ENCODE results near the gene SPRY1.
A peak's percentile ranks its signal among the peaks of the same experiment; 100 is the strongest.

SPRY1 gene

DNA sequence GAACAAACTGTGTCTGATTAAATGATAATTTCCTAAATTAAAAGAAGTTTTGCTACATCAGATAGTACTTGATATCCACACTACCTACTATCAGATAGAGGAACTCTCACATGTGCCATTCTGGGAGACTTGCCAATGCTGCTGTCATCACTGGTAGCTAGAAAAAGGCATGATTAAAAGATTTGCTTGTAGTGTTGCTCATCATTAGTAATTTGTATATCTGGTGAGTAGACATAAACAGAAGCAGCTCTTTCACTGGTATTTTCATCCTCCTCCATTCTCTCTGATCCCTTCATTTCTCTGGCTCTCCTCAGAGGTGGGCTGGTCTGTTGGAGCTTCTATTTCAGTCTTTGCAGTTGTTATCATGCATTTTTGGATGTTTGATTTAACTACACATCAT lies 56.0 kb downstream of the SPRY1 start:
- TF ChIP-seq, protein P1, sequence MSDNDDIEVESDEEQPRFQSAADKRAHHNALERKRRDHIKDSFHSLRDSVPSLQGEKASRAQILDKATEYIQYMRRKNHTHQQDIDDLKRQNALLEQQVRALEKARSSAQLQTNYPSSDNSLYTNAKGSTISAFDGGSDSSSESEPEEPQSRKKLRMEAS (IDR thresholded peaks at IDR 0.05; ENCODE audit: low read depth, low read length) = no peak
- TF ChIP-seq POLR2A (IDR thresholded peaks at IDR 0.05; ENCODE audit: extremely low read depth, insufficient read length) (no peak), MYC (IDR thresholded peaks at IDR 0.05; ENCODE audit: low read depth, low read length) (no peak)
- TF ChIP-seq, protein P2, sequence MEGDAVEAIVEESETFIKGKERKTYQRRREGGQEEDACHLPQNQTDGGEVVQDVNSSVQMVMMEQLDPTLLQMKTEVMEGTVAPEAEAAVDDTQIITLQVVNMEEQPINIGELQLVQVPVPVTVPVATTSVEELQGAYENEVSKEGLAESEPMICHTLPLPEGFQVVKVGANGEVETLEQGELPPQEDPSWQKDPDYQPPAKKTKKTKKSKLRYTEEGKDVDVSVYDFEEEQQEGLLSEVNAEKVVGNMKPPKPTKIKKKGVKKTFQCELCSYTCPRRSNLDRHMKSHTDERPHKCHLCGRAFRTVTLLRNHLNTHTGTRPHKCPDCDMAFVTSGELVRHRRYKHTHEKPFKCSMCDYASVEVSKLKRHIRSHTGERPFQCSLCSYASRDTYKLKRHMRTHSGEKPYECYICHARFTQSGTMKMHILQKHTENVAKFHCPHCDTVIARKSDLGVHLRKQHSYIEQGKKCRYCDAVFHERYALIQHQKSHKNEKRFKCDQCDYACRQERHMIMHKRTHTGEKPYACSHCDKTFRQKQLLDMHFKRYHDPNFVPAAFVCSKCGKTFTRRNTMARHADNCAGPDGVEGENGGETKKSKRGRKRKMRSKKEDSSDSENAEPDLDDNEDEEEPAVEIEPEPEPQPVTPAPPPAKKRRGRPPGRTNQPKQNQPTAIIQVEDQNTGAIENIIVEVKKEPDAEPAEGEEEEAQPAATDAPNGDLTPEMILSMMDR (IDR thresholded peaks at IDR 0.05; ENCODE audit: low read depth, low read length) = no peak
- DNase-seq (ENCODE audit: low read depth) = peak; percentile 52
- no peak overlapping the region for H3K4me3 ChIP-seq (ENCODE audit: low read depth, low read length)

DNA sequence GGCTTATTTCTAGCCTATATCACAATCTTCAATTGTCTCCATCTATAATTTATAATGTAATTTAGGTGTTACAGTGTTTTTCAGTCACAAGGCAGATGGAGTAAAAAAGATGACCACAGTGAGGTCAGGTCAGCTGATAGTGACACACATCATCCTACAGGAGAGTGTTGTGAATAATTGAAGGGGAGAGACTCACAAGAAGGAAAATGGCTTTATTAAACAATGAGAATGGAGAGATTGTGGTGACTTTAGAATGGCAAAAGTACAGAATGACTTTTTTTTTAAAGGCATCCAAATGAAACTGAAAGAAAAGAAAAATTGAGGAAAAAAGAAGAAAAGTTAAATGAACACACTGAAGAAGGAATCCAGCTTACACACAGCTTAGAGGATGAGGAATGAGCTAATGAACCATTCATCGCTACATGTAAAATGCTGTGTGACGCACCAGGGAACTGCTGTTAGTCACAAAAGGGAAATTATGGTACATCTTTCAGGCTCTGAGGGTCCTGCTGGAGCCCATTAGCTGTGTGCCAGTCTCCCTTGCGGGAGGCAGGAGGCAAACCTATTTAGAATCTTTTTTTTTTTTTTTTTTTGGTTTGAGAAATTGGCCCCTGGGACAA lies 56.6 kb downstream of the SPRY1 start:
- H3K4me3 ChIP-seq (ENCODE audit: low read depth, low read length) = no peak overlapping the region
- no peak for DNase-seq (ENCODE audit: low read depth)
- TF ChIP-seq, protein P2 (IDR thresholded peaks at IDR 0.05; ENCODE audit: low read depth, low read length) = no peak
- TF ChIP-seq POLR2A (IDR thresholded peaks at IDR 0.05; ENCODE audit: extremely low read depth, insufficient read length) (no peak), MYC (IDR thresholded peaks at IDR 0.05; ENCODE audit: low read depth, low read length) (no peak)
- TF ChIP-seq, protein P1 (IDR thresholded peaks at IDR 0.05; ENCODE audit: low read depth, low read length) = no peak
